Measurements from ENCODE around the gene FAM171A2. TPM values are rescaled to one million over a fixed set of nuclear protein-coding genes. Genes with fewer than 3 reads are reported as not detected.

Gene FAM171A2
- total RNA-seq, 2 experiments from 2014 or later = 0.14 to 0.19 TPM

Other genes with a start within 250 kb of the FAM171A2 start
- 10 to 100 TPM; 18.2 to 18.7 TPM for gene HDAC5, start 240.2 kb downstream of the FAM171A2 start, total RNA-seq
- gene HROB, start 221.9 kb downstream of the FAM171A2 start, total RNA-seq = 10 to 100 TPM; 18.5 to 20.1 TPM
- not detected for gene ASB16, start 193.1 kb downstream of the FAM171A2 start, total RNA-seq
- 10 to 100 TPM; 17.1 to 18.2 TPM for gene TMUB2, start 176.9 kb downstream of the FAM171A2 start, total RNA-seq
- gene ATXN7L3, start 164.0 kb downstream of the FAM171A2 start, total RNA-seq = 10 to 100 TPM; 78.7 to 83.4 TPM
- gene UBTF, start 144.2 kb downstream of the FAM171A2 start, total RNA-seq = 100 to 1,000 TPM; 158 to 169 TPM
- gene SLC4A1, start 95.7 kb downstream of the FAM171A2 start, total RNA-seq = not detected
- gene RUNDC3A, start 55.3 kb downstream of the FAM171A2 start, total RNA-seq = under 1 TPM; 0.08 to 0.16 TPM
- 100 to 1,000 TPM; 193 to 200 TPM for gene SLC25A39, start 39.0 kb downstream of the FAM171A2 start, total RNA-seq
- gene GRN, start 18.6 kb downstream of the FAM171A2 start, total RNA-seq = 10 to 100 TPM; 34.4 to 36.1 TPM
- gene ITGA2B, start 25.8 kb upstream of the FAM171A2 start, total RNA-seq = under 1 TPM; 0.36 to 0.62 TPM
- 10 to 100 TPM; 34.9 to 36.2 TPM for gene GPATCH8, start 139.6 kb upstream of the FAM171A2 start, total RNA-seq
- not detected for gene FZD2, start 193.6 kb upstream of the FAM171A2 start, total RNA-seq

Data from activated naive CD8-positive, alpha-beta T cell treated with anti-CD3 and anti-CD28 coated beads for 36 hours (primary cell).